Bronchial epithelial cell (primary cell): ENCODE results near the gene INPP4B. TPM values are rescaled to one million over a fixed set of nuclear protein-coding genes. Genes with fewer than 3 reads are reported as not detected.
A peak's percentile ranks its signal among the peaks of the same experiment; 100 is the strongest.

Experiments
- DNase-seq: peaks from one replicate; pipeline ENCODE4 v3.0.0-alpha.2; 2010; ENCODE audit warnings: low read depth
- FAIRE-seq: peaks from 2 replicates; lab custom pipeline; 2011; peaks lifted over from hg19 to GRCh38; lab: Jason Lieb, UNC
- H3K27me3 ChIP-seq: 2 replicates; pipeline ENCODE4 v1.5.1; 2011; ENCODE audit warnings: low read length; ENCODE audit not compliant: control insufficient read depth, insufficient read depth
- H3K36me3 ChIP-seq: 2 replicates; pipeline ENCODE4 v1.5.1; 2011; ENCODE audit warnings: low read length; ENCODE audit not compliant: control insufficient read depth, insufficient read depth
- H3K4me3 ChIP-seq: 2 replicates; pipeline ENCODE4 v1.5.1; 2011; ENCODE audit warnings: mild to moderate bottlenecking, low read depth, low read length, control low read depth
- total RNA-seq: library from RNA; depleted of rRNA; stranded (reverse); fragments of >200 nt; gene quantifications from 2 replicates; pipeline ENCODE4 v1.2.1, GENCODE V29; 2014
- TF ChIP-seq, protein P1 (sequence below): IDR thresholded peaks from 2 replicates; pipeline ENCODE4 v1.5.1; 2011; ENCODE audit warnings: mild to moderate bottlenecking, moderate library complexity, low read length, control low read depth, inconsistent platforms; ENCODE audit not compliant: insufficient read depth, severe bottlenecking

The INPP4B gene
- total RNA-seq, 1 donor from 2014 or later = 74.8 TPM

- Histone ChIP-seq H3K4me3 (no peak overlapping the region), H3K27me3 (no peaks in the 10 kb centered on the region), H3K36me3 (no peaks in the 10 kb centered on the region)
- no peak for DNase-seq
- no peak for FAIRE-seq
- TF ChIP-seq, protein P1, sequence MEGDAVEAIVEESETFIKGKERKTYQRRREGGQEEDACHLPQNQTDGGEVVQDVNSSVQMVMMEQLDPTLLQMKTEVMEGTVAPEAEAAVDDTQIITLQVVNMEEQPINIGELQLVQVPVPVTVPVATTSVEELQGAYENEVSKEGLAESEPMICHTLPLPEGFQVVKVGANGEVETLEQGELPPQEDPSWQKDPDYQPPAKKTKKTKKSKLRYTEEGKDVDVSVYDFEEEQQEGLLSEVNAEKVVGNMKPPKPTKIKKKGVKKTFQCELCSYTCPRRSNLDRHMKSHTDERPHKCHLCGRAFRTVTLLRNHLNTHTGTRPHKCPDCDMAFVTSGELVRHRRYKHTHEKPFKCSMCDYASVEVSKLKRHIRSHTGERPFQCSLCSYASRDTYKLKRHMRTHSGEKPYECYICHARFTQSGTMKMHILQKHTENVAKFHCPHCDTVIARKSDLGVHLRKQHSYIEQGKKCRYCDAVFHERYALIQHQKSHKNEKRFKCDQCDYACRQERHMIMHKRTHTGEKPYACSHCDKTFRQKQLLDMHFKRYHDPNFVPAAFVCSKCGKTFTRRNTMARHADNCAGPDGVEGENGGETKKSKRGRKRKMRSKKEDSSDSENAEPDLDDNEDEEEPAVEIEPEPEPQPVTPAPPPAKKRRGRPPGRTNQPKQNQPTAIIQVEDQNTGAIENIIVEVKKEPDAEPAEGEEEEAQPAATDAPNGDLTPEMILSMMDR = no peak
Observed at GRCh38 chr4:142097015-142097414, 749.1 kb downstream of the INPP4B start.

DNA sequence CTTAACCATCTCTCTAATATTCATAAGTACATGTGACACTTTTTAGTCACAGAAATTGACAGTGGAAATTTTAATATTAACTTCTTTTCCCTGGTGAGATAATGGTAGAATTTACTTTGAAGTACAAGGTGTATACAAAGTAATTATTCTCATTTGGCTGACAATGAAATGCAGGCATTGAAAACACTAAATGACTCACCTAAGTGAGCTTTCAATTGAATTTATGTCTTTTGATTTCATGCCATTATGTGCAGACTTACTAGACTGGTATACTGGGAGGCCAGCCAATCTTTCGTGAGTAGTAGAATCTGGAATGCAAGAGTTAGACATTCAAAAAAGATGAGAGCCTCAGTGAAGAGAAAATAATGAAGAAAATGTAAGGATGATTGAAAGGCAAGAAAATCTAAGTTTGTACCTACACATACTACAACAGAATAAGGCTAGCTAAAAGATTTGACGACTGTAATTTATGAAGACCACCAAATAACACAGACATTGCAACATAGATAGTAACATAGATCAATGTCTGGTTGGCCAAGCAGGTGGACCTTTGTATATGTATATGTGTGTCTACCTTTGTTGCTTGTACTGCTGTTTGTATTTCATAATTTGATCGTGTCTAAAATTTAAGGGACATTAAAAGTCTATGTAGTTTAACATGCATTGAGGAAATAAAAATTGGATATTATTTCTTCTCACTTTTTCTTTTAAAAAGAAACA, 750.1 kb downstream of the INPP4B start:
- Histone ChIP-seq H3K27me3 (no peaks in the 10 kb centered on the region), H3K36me3 (no peaks in the 10 kb centered on the region), H3K4me3 (no peak overlapping the region)
- FAIRE-seq = no peak
- TF ChIP-seq, protein P1 = no peak
- DNase-seq = peak; percentile 92

DNA sequence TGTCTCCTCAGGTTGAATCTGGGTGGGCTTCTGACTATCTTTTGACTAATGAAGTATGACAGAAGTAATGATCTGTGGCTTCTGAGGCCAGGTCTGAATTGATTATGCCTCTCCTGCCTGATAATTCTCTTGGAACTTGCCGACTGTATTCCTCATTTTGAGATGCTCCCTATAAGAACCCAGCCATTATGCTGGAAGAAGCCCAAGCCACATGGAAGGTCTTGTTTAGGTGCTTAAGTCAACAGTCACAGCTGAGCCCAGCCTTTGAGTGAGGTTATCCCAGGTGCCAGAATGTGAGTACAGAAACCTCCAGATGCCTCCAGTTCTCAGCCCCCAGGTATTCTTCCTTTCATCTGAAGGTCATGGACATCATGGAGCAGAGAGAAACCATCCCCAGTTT, 753.2 kb downstream of the INPP4B start:
- FAIRE-seq (no peak), DNase-seq (no peak)
- Histone ChIP-seq H3K27me3 (no peaks in the 10 kb centered on the region), H3K4me3 (no peak overlapping the region), H3K36me3 (no peaks in the 10 kb centered on the region)
- TF ChIP-seq, protein P1 = no peak

GRCh38 chr4:142091691-142092182, 754.4 kb downstream of the INPP4B start:
- TF ChIP-seq, protein P1 = no peak
- FAIRE-seq = no peak
- Histone ChIP-seq H3K36me3 (no peaks in the 10 kb centered on the region), H3K27me3 (no peaks in the 10 kb centered on the region), H3K4me3 (no peak overlapping the region)
- DNase-seq = peak; percentile 65

GRCh38 chr4:142091085-142091513, 755.0 kb downstream of the INPP4B start:
- TF ChIP-seq, protein P1 = no peak
- Histone ChIP-seq H3K27me3 (no peaks in the 10 kb centered on the region), H3K4me3 (no peak overlapping the region), H3K36me3 (no peaks in the 10 kb centered on the region)
- DNase-seq (peak; percentile 63), FAIRE-seq (no peak)
